ENCODE results near the gene SLC4A2. TPM values are rescaled to one million over a fixed set of nuclear protein-coding genes. Genes with fewer than 3 reads are reported as not detected.
"Not testable (repeated sequence)": the region's sequence is repeated elsewhere in the genome, so short reads cannot be mapped to it uniquely, and the experiment has no call there.

The SLC4A2 gene
- polyA plus RNA-seq, 1 donor: 55.9 TPM

DNA sequence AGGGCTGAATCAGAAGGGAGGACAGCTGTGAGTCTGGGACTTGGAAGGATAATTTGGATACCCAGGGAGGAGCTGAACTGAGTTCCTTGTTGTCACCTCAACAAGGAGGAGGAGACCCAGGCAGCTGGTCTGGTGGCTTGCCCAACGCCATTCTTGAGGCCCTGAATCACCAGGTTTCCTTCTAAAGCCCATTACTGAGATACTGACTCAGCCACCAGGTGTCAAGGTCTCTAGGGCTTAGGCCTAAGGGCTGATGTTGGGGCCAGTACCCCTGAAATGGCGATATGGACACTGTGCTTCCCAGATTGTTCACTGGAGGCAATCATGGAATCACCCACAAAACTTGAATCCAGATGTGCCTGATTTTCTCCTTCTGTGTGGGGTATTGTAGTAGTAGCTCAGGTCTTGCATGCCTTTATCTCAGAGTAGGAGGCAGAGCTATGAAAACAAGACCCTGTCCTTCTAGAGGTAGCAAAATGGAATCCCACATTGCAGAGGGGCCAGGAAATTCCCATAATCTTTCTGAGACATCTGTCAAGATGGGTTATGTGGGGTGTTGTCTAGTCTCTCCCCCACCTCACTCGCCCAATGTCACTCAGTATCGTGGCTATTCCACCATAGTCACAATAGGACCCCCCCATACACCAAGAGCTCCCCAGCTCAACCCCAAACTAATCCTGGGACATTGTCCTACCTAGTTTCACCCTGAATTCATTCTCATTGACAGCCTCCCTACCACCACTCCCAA is 33.3 kb upstream of the SLC4A2 start:
- DNase-seq (ENCODE audit: low read depth): no peak

DNA sequence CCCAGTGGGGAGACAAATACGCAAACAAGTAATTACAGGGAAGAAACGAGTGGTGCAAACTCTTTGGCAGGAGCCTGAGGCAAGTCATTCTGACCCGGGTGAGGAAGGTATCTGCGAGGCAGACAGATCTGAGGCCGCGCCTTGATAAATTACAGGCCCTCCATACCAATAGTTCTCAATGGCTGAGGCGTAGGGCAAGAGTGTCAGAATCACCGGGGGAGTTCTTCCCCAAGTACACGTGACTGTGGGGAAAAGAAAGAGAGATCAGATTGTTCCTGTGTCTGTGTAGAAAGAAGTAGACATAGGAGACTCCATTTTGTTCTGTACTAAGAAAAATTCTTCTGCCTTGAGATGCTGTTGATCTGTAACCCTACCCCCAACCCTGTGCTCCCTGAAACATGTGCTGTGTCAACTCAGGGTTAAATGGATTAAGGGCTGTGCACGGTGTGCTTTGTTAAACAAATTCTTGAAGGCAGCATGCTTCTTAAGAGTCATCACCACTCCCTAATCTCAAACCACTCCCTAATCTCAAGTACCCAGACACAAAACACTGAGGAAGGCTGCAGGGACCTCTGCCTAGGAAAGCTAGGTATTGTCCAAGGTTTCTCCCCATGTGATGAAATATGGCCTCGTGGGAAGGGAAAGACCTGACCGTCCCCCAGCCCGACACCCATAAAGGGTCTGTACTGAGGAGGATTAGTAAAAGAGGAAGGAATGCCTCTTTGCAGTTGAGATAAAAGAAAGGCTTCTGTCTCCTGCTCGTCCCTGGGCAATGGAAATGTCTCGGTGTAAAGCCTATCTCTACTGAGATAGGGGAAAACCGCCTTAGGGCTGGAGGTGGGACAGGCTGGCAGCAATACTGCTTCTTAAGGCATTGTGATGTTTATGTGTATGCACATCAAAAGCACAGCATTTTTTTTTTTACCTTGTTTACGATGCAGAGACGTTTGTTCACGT is 32.3 kb upstream of the SLC4A2 start:
- not testable (repeated sequence) for DNase-seq (ENCODE audit: low read depth)

DNA sequence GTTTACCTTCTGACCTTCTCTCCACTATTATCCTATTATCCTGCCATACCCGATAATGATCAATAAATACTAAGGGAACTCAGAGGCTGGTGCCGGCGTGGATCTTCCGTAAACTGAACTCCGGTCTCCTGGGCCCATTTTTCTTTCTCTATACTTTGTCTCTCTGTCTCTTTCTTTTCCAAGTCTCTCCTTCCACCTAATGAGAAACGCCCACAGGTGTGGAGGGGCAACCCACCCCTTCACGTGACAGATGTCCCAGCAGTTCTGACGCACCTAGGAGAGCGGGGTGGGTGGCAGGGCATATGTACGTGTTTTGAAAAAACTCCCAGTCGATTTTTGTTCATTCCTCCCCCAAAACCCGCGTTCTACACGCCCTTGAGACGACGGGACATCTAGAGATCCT is 31.7 kb upstream of the SLC4A2 start:
- DNase-seq (ENCODE audit: low read depth): not testable (repeated sequence)

DNA sequence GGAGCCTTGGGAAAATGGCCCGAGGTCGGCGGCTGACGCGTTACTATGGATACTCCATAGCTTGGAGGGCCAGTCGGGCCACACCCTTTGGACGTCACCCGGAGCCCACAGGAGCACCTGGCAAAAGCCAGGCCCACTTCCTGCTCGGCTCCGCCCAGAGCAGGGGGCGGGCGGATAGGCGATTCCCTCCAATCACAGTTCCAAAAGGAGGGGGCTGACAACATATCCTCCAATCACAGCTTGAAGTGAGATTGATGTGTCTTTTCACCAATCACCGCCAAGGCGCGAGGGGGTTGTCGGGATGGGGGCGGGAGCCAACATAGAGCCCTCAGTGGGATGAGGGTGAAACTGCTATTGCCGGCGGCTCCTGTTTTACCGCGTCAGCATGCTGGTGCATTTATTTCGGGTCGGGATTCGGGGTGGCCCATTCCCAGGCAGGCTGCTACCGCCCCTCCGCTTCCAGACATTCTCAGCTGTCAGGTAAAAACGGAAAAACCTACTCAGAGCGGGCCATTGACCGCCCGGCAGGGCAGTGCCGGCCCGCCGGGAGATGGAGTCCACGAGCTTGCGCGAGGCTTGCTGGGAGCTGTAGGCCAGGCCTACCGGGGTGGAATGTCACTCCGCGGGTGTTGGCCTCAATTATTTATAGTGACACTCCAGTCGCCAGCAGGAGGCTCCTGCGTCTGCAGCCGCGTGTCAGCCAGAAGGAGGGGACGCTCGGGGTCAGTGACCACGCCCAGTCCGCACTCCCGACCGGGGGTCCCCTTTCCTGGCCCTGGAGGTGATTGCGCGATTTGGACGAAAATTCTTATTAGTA is 31.1 kb upstream of the SLC4A2 start, which contains the start of gene ABCB8:
ABCB8 (plus strand) TSS at position 320 of the 817 bp plus-strand sequence; CDS start at position 386, 66 bp downstream.
- peak; percentile 100 for DNase-seq (ENCODE audit: low read depth)

DNA sequence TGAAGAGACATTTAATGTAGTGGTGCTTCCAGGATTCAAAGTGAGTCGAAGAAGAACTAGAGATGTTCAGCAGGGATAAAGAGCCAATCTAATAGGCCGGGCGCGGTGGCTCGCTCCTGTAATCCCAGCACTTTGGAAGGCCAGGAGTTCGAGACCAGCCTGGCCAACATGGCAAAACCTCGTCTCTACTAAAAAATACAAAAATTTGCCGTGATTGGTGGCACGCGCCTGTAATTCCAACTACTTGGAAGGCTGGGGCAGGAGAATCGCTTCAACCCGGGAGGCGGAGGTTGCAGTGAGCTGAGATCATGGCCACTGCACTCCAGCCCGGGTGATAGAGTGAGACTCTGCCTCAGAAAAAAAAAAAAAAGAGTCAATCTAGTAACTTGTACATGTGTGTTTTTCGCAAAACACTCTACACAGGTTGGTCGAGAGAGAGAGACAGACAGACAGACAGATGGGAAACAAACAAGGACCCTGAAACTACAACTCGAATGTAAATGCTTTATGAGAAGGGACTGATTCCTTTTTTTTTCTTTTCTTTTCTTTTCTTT is 30.4 kb upstream of the SLC4A2 start:
- DNase-seq (ENCODE audit: low read depth): no peak

DNA sequence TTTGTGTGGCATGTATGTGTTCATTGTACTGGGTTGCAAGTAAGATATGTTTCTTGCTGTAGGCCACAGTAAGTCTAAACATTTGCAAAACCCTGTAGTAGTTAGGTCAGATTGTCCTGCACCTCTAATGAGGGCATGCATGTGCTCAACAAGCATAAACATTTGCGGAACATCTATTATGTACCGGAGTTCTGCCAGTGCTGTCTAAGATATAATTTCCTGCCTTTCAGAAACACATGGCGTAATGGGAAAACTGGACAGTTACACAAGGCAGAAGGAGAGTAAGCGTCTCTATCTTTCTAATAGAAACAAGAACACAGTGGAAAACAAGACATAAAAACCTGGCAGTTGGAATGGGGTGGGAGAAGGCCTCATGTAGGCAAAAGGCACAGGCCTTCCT is 28.4 kb upstream of the SLC4A2 start:
- no peak for DNase-seq (ENCODE audit: low read depth)

DNA sequence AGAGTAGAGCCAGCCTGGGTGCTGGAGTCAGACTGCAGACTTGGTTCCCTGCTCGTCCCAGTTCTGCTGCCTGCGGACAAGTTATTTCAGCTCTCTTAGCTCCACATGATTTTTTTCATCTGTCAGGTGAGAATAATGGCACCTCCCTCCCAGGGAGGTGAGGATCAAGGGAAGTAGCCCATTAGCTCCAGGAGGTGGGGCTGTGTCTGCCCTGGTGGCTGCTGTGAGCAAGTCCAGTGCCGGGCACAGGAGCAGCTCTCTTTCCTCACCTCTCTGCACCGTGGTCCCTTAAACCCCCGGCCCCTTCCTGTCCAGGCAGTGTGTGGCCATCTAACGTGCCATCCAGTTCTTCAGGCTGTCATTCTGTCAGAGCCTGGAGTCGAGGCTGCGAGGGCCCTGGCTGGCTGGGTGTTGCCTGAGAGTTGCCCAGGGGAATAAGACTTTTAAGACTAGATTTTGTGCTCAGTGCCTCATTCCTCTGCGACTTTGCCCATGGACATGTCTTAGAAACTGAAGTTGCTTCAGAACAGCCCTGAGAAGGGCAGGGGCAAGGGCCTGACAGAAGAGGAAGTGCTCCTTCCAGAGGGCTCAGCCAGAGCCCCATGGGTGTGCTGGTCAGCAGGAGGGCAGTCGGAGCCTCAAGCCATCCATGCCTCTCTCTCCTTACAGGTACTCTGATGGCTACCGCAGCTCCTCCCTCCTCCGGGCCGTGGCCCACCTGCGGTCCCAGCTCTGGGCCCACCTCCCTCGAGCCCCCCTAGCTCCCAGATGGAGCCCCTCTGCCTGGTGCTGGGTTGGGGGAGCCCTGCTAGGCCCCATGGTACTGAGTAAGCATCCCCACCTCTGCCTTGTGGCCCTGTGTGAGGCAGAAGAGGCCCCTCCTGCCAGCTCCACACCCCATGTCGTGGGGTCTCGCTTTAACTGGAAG is 26.2 kb upstream of the SLC4A2 start:
- DNase-seq (ENCODE audit: low read depth): no peak

DNA sequence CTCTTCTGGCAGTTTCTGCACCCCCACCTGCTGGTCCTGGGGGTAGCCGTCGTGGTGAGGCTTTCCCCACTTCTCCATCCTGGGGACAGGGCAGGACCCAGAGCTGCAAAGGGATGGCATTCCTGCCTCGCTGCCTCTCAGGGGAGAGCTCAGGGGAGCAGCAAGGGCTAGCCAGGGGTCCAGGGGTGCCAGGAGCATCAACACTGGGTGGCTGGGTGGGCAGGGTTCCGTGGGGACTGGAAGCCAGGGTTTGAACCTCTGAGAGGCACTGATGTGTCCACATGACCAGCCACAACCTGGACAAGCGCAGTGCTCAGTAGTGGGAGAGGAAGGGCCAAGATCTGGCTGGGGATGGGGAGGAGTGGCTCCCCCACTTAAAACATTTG is 25.5 kb upstream of the SLC4A2 start:
- DNase-seq (ENCODE audit: low read depth): no peak

DNA sequence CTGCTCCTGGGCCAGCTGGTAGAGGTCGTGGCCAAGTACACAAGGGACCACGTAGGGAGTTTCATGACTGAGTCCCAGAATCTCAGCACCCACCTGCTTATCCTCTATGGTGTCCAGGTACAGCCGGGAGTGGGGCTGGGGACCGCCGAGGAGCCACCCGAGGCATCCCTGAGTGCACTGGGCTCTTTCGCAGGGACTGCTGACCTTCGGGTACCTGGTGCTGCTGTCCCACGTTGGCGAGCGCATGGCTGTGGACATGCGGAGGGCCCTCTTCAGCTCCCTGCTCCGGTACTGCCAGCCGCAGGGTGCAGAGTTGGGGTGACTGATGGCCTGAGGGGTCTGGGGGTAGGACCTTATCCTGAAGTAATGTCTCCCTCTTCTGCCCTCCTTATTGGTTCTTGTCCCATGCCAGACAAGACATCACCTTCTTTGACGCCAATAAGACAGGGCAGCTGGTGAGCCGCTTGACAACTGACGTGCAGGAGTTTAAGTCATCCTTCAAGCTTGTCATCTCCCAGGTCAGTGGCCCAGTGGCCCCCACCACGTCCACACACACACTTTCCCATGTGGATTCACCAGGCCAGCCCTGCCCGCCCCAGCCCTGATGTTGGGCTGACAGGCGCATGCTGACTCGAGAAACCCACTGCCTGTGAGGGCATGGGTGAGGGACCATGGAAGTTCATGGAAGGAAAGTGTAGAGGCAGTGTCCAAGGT is 24.9 kb upstream of the SLC4A2 start:
- no peak for DNase-seq (ENCODE audit: low read depth)

DNA sequence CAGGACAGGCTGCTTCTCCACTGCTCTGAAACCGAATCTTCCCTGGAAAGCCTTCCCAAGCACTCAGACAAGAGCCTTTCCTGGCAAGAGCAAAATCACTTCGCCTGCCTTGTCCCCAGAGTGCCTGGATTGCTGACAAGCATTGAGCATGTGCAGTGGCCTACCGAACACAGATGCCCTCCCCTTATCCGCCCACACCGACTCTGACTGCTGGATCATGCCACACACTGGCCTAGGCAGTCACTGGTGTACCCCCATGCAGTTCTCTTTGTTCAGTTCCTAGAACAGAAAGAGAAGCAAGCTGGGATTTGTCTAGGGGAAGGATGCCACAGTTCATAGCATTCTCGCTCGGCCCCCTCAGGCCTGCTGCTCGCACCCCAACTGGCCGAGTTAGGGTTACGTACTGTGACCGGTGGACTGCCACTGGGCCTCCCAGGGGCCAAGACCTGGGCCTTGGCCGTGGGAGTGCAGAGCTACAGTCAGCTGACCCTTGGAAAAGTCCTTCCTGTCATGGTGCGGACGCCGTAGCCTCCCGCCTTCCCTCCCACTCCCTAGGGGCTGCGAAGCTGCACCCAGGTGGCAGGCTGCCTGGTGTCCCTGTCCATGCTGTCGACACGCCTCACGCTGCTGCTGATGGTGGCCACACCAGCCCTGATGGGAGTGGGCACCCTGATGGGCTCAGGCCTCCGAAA is 24.2 kb upstream of the SLC4A2 start:
- no peak for DNase-seq (ENCODE audit: low read depth)

DNA sequence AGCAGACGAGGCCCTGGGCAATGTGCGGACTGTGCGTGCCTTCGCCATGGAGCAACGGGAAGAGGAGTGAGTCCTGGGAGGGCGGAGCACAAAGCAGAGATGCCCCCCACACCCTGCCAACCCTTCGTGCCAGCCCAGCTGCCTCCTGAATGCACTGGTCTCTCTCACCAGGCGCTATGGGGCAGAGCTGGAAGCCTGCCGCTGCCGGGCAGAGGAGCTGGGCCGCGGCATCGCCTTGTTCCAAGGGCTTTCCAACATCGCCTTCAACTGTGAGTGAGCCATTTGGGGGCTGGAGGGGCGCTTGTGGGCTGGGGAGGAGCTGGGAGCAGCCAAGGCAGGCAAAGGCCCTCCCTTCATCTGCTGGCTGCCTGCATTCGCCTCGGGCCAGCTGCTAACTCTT is 23.5 kb upstream of the SLC4A2 start:
- no peak for DNase-seq (ENCODE audit: low read depth)

DNA sequence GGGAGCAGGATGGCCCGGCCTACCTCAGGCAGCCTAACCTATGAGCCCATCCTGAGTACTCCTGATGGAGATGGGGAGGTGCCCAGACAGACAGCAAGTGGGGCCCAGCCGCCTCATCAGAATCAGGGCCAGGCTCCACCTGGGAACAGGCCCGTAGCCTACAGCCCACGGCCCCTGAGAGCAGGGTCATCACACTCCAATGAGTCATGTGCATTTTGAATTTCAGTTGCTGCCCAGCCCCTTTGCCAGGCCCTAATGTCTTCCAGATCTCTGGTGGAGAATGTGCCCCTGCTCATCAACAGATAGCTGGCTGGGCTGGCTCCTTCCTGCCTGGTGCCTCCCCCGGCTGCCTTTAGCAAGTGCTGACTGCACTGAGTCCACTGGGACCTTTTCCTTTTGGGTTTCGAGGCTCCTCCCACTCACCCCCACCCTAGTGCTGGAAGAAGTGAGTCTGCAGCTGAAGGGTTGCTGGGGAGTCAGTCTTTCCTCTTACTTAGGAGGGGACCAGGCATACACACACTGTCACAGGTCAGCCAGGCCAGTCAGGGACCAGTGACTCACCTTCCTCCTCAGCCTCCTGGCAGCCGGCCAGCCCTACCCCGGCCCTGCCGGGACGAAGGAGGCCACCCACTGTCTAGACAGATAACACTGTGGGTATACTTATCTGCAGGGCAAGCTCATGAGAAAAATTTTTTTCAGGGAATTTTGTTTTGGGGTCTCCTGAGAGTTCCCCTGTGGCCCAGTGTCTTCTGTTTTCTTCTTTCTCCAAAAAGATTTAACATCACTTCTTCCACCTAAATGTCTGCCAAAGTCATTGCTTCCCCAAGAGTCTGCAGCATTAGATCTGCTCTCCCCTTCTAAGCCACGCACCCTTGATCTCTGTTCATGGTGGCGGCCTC is 20.2 kb upstream of the SLC4A2 start:
- no peak for DNase-seq (ENCODE audit: low read depth)

DNA sequence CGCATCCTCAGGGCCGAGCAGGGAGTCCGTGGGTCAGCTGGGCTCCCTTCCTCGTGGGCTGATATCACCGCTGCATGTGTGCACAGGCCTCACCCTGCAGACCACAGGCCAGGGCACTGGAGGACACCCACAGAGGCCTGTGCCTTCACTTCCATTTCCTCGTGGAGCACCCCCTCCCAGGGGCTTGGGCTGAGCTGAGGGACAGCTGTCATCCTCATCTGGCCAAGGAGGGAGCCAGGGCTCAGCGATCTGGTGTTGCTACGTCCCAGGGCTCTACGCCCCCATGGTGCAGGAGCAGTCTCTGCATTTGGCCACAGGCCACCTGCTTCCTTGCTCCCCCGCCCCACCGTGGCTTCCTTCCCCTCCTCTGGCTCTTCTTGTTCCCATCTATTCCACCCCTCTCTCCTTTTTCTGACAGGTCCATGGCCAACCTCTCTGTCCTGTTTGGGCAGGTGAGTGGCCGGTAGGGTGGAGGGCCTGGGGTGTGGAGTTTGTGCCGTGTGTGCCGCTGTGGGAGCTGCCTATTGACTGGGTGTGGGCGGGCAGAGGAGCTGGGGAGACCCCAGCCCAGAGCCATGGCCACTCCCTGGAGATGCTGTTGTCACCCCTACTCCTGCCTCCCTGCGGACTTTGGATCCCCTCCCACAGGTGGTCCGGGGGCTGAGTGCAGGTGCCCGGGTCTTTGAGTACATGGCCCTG is 19.4 kb upstream of the SLC4A2 start:
- no peak for DNase-seq (ENCODE audit: low read depth)

DNA sequence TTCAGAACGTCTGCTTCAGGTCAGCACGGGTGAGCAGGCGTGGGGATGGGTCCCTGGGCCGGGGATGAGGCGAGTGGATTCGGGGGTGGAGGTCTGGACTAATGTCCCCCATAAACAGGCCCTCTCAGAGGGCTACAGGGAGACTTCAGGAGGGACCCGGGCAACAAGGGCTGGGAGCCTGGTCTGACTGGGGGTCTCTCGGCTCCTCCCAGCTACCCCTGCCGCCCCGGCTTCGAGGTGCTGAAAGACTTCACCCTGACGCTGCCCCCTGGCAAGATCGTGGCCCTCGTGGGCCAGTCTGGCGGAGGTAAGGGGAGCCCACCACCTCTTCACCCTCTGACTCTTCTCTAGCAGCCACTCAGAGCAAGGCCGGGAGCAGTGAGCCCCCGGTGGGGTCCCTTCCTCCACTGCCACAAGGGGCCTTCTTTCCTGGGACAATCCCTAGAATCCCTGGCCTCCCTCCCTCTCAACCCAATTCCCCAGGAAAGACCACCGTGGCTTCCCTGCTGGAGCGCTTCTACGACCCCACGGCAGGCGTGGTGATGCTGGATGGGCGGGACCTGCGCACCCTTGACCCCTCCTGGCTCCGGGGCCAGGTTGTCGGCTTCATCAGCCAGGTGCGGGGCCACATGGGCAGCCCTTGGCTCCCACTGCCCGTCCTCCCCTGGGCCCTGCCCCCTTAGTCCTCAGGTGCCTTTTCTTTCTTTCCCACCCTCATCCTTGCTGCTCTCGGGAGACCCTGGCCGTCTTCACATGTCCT is 18.6 kb upstream of the SLC4A2 start:
- no peak for DNase-seq (ENCODE audit: low read depth)

DNA sequence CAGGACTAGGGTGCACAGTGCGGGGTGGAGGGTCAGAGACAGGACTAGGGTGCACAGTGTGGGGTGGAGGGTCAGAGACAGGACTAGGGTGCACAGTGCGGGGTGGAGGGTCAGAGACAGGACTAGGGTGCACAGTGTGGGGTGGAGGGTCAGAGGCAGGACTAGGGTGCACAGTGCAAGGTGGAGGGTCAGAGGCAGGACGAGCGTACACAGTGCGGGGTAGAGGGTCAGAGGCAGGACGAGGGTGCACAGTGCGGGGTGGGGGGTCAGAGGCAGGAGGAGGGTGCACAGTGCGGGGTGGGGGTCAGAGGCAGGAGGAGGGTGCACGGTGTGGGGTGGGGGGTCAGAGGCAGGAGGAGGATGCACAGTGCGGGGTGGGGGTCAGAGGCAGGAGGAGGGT is 15.9 kb upstream of the SLC4A2 start:
- not testable (repeated sequence) for DNase-seq (ENCODE audit: low read depth)

DNA sequence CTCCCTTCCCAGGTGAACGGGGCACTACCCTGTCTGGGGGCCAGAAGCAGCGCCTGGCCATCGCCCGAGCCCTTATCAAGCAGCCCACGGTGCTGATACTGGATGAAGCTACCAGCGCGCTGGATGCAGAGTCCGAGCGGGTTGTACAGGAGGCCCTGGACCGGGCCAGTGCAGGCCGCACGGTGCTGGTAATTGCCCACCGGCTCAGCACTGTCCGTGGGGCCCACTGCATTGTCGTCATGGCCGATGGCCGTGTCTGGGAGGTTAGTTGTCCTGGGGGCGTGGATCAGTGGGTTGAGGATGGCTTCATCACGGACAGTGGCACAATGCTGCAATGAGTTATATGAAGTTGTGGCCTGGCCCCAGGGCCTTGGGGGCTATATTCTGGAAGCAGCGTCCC is 15.4 kb upstream of the SLC4A2 start:
- DNase-seq (ENCODE audit: low read depth): no peak

DNA sequence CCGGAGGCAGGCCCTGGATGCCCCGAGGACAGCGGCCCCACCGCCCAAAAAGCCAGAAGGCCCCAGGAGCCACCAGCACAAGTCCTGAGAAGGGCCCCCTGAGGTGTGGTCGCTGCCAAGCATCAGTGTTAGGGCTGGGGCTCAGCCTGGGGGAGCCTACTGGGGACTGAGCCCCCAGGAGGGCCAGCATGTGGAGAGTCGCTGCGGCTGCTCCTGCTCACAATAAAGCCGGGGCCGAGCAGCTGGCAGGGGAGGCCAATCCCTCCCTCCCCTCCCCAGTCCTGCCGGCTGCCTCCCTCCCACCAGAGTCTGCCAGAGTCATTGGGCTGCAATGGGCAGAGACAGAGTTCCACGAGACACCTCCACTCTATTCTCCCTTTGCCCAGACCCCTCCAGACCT is 14.1 kb upstream of the SLC4A2 start:
- DNase-seq (ENCODE audit: low read depth): no peak

All from forelimb muscle (tissue), 1 donor.